Skeletal muscle satellite cell (primary cell): ENCODE measurements around the gene GAMT.
A peak's percentile ranks its signal among the peaks of the same experiment; 100 is the strongest.

Experiments used
- H3K27me3 ChIP-seq: 2 replicates; pipeline ENCODE4 v1.7.0; 2013; ENCODE audit warnings: low read length; ENCODE audit not compliant: control insufficient read depth, insufficient read depth
- H3K36me3 ChIP-seq: 2 replicates; pipeline ENCODE4 v1.7.0; 2013; ENCODE audit warnings: mild to moderate bottlenecking, control low read depth, low read length; ENCODE audit not compliant: insufficient read depth
- H3K4me1 ChIP-seq: 2 replicates; pipeline ENCODE4 v1.7.0; 2013; ENCODE audit warnings: low read length; ENCODE audit not compliant: control insufficient read depth, insufficient read depth
- H3K4me2 ChIP-seq: 2 replicates; pipeline ENCODE4 v1.7.0; 2013; ENCODE audit warnings: mild to moderate bottlenecking, low read length
- H3K4me3 ChIP-seq: 2 replicates; pipeline ENCODE4 v1.7.0; 2013; ENCODE audit warnings: low read length
- H3K9ac ChIP-seq: 2 replicates; pipeline ENCODE4 v1.7.0; 2013; ENCODE audit warnings: mild to moderate bottlenecking, low read depth, low read length, moderate library complexity
- H3K9me3 ChIP-seq: replicated peaks from 2 replicates; pipeline ENCODE4 v1.7.0; 2013; ENCODE audit warnings: mild to moderate bottlenecking, control low read depth, low read length

The GAMT gene

DNA sequence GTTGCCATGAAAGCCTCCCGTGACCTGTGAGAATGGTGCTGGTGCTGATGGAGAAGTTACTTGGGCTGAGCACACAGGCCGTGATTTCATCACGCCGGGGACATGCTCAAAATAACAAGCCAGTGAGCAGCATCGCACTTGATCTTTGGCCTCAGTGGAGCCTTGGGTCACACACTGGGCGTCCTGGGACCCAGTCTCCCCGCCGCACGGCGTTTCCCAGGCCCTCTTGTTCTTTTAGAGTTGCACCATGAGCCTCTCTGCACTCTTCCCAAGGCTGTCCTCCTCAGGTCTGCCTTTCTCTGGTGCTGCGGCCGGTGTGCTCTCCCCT is 27.1 kb downstream of the GAMT start:
- Histone ChIP-seq H3K4me1 (peaks cover 13% of the 10 kb centered on the region), H3K4me3 (no peak overlapping the region), H3K9ac (no peak overlapping the region), H3K36me3 (peaks cover 60% of the 10 kb centered on the region), H3K9me3 (no peaks in the 10 kb centered on the region), H3K27me3 (no peaks in the 10 kb centered on the region), H3K4me2 (no peak overlapping the region)

DNA sequence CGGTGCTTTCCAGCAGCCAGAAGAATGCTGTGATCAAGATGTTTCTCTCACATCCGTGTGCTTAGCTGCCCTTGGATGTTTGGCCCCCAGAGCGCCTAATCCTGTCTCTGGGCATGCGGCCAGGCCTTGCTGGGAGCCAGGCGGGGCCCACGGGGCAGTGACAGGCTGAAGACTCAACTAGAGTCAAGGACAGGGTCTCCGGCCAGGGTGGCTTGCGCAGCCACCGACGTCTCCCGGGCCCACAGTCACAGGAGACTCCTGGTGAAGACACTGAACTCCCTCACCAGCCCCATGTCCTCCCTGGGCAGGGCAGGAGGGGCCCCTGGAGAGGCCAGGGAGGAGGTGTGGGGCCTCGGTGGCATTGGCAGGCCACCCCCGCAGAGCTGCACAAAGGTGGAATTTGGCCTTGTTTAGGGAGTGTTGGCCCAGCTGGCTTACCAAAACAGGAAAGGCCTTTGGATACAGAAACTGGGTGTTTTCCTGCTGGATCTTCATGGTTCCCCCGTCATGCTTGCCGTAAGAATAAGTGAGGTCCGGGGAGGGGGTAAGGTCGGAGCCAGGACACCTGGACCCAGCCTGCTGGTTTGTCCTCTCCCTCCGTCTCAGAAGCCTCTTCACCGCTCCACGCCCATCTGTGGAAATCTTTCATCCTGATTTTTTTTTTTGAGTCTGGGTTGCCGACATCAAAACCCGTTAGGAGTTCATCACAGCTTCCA is 27.6 kb downstream of the GAMT start:
- Histone ChIP-seq H3K9ac (no peak overlapping the region), H3K4me1 (peaks cover 13% of the 10 kb centered on the region), H3K9me3 (no peaks in the 10 kb centered on the region), H3K36me3 (peaks cover 64% of the 10 kb centered on the region), H3K4me2 (peak overlapping the region; percentile 10), H3K4me3 (no peak overlapping the region), H3K27me3 (no peaks in the 10 kb centered on the region)

DNA sequence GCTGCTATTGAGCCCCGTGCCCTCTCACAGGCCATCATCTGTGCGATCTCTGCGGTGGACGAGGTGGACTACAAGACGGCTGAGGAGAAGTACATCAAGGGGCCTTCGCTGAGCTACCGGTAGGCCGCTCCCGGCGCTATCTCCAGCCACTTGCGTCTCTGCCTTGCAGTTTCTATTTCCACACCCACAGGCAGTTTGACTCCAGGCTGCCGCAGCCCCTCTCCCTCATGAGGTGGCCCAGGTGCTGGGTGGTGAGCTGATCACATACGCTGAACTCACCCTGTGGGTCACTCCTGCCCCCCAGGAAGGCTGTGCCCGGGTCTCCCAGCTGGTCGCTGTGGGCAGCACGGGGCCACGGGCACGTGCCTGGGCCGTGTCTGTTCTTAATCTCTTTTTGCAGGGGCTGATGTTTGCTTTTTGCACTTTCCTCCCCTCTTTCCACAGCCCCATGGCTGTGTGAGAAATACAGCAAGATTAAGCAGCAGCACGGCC is 28.3 kb downstream of the GAMT start:
- no peaks in the 10 kb centered on the region for H3K27me3 ChIP-seq
- no peaks in the 10 kb centered on the region for H3K9me3 ChIP-seq
- H3K4me1 ChIP-seq: peaks cover 13% of the 10 kb centered on the region
- H3K4me2 ChIP-seq: peak overlapping the region; percentile 10
- no peak overlapping the region for H3K9ac ChIP-seq
- no peak overlapping the region for H3K4me3 ChIP-seq
- H3K36me3 ChIP-seq: peaks cover 61% of the 10 kb centered on the region

DNA sequence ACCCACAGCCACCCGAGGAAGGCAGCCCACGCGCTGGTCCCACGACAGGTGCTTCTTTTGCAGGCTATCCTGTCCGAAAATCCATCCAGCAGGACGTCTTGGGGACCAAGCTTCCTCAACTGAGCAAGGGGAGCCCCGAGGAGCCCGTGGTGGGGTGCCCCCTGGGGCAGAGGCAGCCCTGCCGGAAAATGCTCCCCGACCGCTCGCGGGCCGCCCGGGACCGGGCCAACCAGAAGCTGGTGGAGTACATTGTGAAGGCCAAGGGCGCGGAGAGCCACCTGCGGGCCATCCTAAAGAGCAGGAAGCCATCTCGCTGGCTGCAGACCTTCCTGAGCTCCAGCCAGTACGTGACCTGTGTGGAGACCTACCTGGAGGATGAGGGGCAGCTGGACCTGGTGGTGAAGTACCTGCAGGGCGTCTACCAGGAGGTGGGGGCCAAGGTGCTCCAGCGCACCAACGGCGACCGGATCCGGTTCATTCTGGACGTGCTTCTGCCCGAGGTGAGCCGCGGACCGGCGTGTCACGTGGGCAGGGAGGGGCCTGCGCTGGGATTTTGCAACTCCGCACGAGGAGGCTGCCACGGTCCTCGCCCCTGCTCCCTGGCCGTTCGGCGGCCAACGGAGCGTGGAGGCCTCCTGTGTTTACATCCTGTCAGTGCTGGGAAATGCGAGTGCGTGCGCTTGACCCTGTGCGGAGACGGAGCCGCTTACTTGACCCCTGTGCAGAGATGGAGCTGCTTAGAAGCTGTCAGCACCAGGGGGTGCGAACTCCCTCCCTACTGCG is 30.6 kb downstream of the GAMT start:
- no peak overlapping the region for H3K9ac ChIP-seq
- no peak overlapping the region for H3K4me2 ChIP-seq
- peaks cover 58% of the 10 kb centered on the region for H3K36me3 ChIP-seq
- H3K27me3 ChIP-seq: no peaks in the 10 kb centered on the region
- H3K9me3 ChIP-seq: no peaks in the 10 kb centered on the region
- no peak overlapping the region for H3K4me3 ChIP-seq
- H3K4me1 ChIP-seq: peaks cover 13% of the 10 kb centered on the region

DNA sequence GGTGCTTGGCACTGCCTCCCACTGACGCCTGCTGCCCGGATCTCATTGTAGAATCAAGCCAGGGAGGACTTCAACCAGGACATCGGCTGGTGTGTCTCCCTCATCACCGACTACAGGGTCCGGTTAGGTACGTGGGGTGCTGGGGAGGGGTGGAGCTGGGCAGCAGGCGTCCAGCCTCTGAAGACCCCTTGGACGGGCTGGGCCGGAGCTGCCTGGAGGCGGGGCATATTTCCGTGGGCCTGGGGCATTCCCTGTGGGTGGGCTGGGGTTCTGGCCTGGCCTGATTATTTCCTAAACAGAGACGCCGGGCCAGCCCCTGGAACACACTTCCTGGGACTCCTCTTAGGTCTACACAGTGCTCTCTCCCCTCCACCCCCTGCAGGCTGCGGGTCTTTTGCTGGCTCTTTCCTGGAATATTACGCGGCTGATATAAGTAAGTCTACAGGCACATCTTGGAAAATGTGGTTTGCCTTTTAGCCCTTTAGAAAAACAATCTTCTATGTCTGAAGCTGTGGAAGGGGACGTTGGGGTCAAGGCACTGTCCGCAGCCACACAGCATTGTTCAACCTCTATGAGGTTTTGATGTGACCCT is 32.0 kb downstream of the GAMT start:
- Histone ChIP-seq H3K4me1 (peaks cover 13% of the 10 kb centered on the region), H3K9me3 (no peaks in the 10 kb centered on the region), H3K9ac (no peak overlapping the region), H3K4me3 (no peak overlapping the region), H3K4me2 (no peak overlapping the region), H3K27me3 (no peaks in the 10 kb centered on the region), H3K36me3 (peaks cover 61% of the 10 kb centered on the region)

DNA sequence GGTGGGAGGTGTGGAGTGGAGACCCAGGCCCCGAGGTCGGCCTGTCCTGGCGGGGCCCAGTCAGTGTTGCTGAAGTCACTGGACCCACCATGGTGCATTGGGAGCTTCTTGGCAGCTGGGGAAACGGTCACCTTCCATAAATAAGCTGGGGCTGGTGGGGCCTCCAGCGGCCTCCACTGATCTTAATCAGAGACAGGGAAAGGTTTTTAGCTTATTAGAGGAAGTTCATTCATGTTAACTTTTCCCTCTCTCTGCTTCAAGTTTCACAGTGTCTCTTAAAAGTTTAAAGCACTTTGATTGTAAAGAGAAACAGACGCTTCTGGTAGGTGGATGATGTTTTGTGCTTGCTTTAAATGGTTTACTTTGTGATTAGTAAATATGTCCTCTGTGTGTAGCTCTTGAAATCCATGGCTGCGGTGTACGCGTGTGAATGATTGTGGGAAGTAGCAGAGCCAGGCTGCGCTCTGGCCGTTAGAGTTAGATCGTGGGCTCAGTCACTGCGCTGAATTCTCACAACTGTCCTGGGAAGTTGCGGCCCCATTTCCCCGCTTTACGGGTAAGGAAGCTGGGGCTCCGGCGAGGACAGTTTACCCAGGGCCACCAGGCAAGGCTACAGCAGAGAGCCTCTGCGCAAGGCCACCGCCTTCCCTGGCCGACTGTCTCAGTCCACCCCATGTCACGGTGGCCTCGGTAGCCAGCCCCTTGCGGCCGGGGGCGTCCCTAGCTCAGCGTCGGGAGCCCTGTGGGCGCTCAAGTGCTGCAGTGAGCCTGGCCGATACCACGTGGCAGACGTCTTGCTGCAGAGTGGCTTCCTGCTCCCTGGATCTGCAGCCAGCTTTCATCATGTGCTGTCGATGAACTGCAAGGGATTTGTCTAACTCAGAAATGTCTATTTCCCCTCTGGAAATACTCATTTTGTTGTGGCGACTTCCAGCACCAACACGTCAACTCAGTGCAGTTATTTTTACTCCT is 34.2 kb downstream of the GAMT start:
- Histone ChIP-seq H3K4me2 (no peak overlapping the region), H3K4me3 (no peak overlapping the region), H3K36me3 (peaks cover 68% of the 10 kb centered on the region), H3K9ac (no peak overlapping the region), H3K4me1 (peaks cover 6% of the 10 kb centered on the region), H3K9me3 (no peaks in the 10 kb centered on the region), H3K27me3 (no peaks in the 10 kb centered on the region)

DNA sequence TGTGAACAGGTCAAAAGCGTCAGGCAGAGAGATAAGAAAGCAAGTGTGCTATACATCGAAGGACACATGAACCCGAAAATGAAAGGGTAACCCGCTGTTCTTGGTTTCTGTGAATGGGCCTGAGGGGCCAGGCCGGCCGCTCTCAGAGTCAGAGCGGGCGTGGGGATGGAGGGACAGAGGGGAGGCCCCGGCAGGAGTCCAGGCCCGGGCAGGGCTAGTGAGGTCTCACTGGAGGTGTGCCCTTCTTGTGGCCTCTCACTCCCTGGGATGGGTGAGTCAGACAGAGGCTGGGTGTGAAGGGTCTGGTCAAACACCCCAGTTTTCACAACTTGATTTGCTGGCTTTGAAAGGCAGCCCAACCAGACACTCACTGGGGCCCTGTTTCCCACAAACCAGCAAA is 35.0 kb downstream of the GAMT start:
- peaks cover 15% of the 10 kb centered on the region for H3K4me1 ChIP-seq
- H3K4me3 ChIP-seq: no peak overlapping the region
- no peaks in the 10 kb centered on the region for H3K27me3 ChIP-seq
- H3K9me3 ChIP-seq: no peaks in the 10 kb centered on the region
- no peak overlapping the region for H3K9ac ChIP-seq
- peaks cover 64% of the 10 kb centered on the region for H3K36me3 ChIP-seq
- no peak overlapping the region for H3K4me2 ChIP-seq

DNA sequence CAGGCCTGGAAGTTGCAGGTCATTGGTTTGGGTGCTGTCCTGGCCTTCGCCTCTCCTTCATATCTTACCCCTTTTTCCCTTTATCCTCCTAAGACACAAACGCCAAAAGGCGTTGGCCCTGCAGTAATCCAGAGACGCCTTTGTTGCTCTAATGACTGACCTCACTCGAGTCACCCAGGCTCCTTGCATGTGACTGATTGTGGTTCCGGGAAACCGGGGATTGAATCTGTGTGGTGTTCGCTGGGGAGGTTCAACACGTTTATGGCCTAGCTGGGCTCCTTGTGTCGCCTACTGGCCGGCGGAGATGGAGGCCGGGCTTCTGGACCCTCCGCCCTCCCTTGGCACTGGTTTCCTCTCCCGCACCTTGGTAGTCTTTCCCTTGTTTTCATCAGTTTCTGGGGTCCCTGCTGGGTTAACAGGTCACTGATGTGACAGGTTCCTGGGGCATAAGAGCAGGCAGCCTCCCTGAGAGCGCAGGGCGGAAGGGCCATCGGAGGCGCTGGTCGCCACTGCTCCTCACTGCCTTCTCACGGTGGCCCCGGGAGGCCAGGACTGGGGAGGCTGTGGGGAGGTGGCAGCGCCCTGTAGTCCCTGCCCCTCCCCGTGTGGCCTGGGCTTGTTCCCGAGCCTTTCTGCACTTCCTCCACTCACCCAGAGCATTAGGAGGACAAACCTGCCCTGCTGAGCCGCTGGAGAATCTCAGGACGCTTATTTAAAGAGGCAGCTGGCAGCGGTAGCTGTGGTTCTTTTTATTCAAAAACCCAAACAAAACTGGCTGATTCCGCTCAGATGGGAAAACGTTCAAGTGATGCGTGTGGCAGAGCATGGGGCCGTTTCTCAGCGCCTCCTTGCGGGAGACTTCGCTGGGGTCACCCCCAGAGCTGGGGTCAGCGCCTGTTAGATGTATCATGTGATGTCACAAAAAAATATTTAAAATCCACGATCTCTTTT is 35.7 kb downstream of the GAMT start:
- peaks cover 57% of the 10 kb centered on the region for H3K36me3 ChIP-seq
- H3K4me1 ChIP-seq: peaks cover 22% of the 10 kb centered on the region
- no peaks in the 10 kb centered on the region for H3K9me3 ChIP-seq
- no peak overlapping the region for H3K4me3 ChIP-seq
- H3K4me2 ChIP-seq: no peak overlapping the region
- H3K9ac ChIP-seq: no peak overlapping the region
- H3K27me3 ChIP-seq: no peaks in the 10 kb centered on the region

DNA sequence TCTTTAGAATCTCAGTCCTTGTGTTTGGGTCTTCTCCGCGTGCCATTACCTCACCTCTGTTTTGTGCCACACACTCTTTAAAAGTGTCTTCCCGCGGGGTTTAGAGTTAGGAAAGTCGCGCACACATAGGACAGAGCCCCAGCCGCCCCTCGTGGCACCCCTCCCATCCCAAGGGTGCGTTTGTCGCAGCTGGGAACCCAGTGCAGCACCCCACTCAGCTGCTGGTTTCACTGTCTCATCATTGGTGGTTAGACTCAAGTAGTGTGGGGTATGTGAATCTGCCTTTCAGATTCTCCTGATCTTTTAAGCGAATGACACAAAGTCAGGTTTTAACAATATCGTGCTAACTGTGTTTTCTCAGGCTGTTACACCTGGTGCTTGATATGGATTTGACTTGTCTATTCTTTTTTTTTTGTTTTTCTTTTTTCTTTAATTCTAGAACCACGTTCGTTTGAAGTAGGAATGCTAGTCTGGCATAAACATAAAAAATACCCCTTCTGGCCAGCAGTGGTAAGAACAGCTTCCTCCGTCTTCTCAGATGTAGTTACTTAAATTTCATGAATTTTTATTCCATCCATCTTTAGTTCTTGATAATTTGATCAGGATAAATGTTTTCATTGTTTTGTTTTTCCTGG is 37.2 kb downstream of the GAMT start:
- H3K4me1 ChIP-seq: peaks cover 29% of the 10 kb centered on the region
- peaks cover 54% of the 10 kb centered on the region for H3K36me3 ChIP-seq
- no peaks in the 10 kb centered on the region for H3K27me3 ChIP-seq
- H3K9ac ChIP-seq: no peak overlapping the region
- no peaks in the 10 kb centered on the region for H3K9me3 ChIP-seq
- no peak overlapping the region for H3K4me3 ChIP-seq
- H3K4me2 ChIP-seq: no peak overlapping the region

DNA sequence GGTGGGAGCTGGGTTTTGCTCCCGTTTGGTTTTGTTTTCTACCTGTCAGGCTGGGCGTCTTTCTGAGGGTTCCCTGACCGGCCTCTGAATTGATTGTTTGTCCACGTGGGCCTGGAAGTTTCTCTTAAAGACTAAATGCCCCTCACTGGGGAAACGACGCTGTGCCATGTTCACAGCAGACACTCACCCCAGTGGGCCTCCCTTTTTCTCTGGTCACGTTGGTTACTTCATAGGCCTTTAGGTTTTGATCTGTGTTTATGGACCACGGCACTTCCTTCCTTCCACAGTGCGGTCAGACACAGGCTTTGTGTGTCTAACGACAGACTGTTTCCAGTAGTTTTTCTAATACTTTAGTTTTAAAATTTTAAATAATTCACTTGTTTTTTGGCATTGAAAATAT is 37.7 kb downstream of the GAMT start:
- Histone ChIP-seq H3K4me3 (no peak overlapping the region), H3K4me2 (no peak overlapping the region), H3K9ac (no peak overlapping the region), H3K4me1 (peaks cover 29% of the 10 kb centered on the region), H3K27me3 (no peaks in the 10 kb centered on the region), H3K9me3 (no peaks in the 10 kb centered on the region), H3K36me3 (peaks cover 53% of the 10 kb centered on the region)
